OCI-LY3 (cell line): ENCODE results near the gene P2RX3.
"Not testable (repeated sequence)": the region's sequence is repeated elsewhere in the genome, so short reads cannot be mapped to it uniquely, and the experiment has no call there.

Experiments used
- H2AFZ ChIP-seq: fragments of 200-600, 300-600 bp; shearing (Covaris generic); 2 replicates; pipeline ENCODE4 v1.6.0; 2014; ENCODE audit warnings: antibody characterized with exemption, low read depth, low read length
- H3K27ac ChIP-seq: fragments of 200-600, 300-600 bp; sonication (generic); 2 replicates; pipeline ENCODE4 v1.5.1; 2014; ENCODE audit warnings: mild to moderate bottlenecking, low read length, moderate library complexity, mixed read lengths
- H3K27me3 ChIP-seq: fragments of 200-600, 300-600 bp; sonication (generic); 2 replicates; pipeline ENCODE4 v1.6.1; 2014; ENCODE audit warnings: low read depth, low read length, mixed read lengths
- H3K36me3 ChIP-seq: fragments of 200-600, 300-600 bp; sonication (generic); replicated peaks from 2 replicates; pipeline ENCODE3; 2014; ENCODE audit warnings: low read depth, low read length, mixed read lengths
- H3K4me1 ChIP-seq: fragments of 300-600, 200-600 bp; sonication (generic); 2 replicates; pipeline ENCODE4 v1.6.1; 2014; ENCODE audit warnings: low read length, mixed read lengths
- H3K4me2 ChIP-seq: fragments of 200-600, 300-600 bp; sonication (generic); 2 replicates; pipeline ENCODE4 v1.6.1; 2014; ENCODE audit warnings: low read length, mixed read lengths
- H3K4me3 ChIP-seq: fragments of 300-600, 200-600 bp; sonication (generic); 2 replicates; pipeline ENCODE4 v1.5.1; 2014; ENCODE audit warnings: antibody characterized with exemption, mild to moderate bottlenecking, low read length, moderate library complexity
- H3K79me2 ChIP-seq: fragments of 300-600, 200-600 bp; shearing (Covaris generic); 2 replicates; pipeline ENCODE4 v1.6.1; 2014; ENCODE audit warnings: mild to moderate bottlenecking, low read length, mixed read lengths
- H3K9ac ChIP-seq: fragments of 300-600, 200-600 bp; shearing (Covaris generic); 2 replicates; pipeline ENCODE4 v1.6.0; 2014; ENCODE audit warnings: mild to moderate bottlenecking, low read length, moderate library complexity
- H3K9me3 ChIP-seq: fragments of 200-600, 300-600 bp; shearing (Covaris generic); 2 replicates; pipeline ENCODE4 v1.6.1; 2014; ENCODE audit warnings: low read length, mixed read lengths; ENCODE audit not compliant: insufficient read depth
- H4K20me1 ChIP-seq: fragments of 200-600, 300-600 bp; sonication (generic); 2 replicates; pipeline ENCODE4 v1.6.1; 2016; ENCODE audit warnings: low read length, mixed read lengths; ENCODE audit not compliant: insufficient read depth
- CTCF ChIP-seq: fragments of 200-600, 300-600 bp; sonication (generic); IDR thresholded peaks from 2 replicates; pipeline ENCODE4 v1.5.1; 2014; ENCODE audit warnings: antibody characterized with exemption, low read length, low read depth
- EZH2phosphoT487 ChIP-seq: fragments of 200-600 bp; shearing (Covaris generic); IDR thresholded peaks from 2 replicates; pipeline ENCODE4 v1.6.1; 2018; ENCODE audit warnings: antibody characterized with exemption, mixed run types, low read depth

P2RX3 gene

GRCh38 chr11:57360991-57361390, 22.8 kb downstream of the P2RX3 start:
- Histone ChIP-seq H3K27me3 (no peaks in the 10 kb centered on the region), H3K9ac (no peak overlapping the region), H3K79me2 (no peaks in the 10 kb centered on the region), H3K9me3 (no peaks in the 10 kb centered on the region), H2AFZ (no peak overlapping the region), H4K20me1 (no peaks in the 10 kb centered on the region), H3K4me3 (no peak overlapping the region), H3K27ac (no peak overlapping the region), H3K36me3 (no peaks in the 10 kb centered on the region), H3K4me2 (no peak overlapping the region), H3K4me1 (peaks cover 27% of the 10 kb centered on the region)
- no peak for TF ChIP-seq EZH2phosphoT487
- TF ChIP-seq CTCF: no peak

- not testable (repeated sequence) for H4K20me1 ChIP-seq, H3K9ac ChIP-seq, H3K4me2 ChIP-seq, H3K79me2 ChIP-seq, H2AFZ ChIP-seq, H3K9me3 ChIP-seq, H3K27ac ChIP-seq, H3K27me3 ChIP-seq, H3K4me3 ChIP-seq, H3K36me3 ChIP-seq
- peaks cover 27% of the 10 kb centered on the region for H3K4me1 ChIP-seq
Observed at GRCh38 chr11:57361420-57361819, 23.3 kb downstream of the P2RX3 start.

GRCh38 chr11:57361926-57362325, 23.8 kb downstream of the P2RX3 start:
- no peaks in the 10 kb centered on the region for H3K36me3 ChIP-seq
- no peak for TF ChIP-seq EZH2phosphoT487
- no peak for TF ChIP-seq CTCF
- H3K9ac ChIP-seq: no peak overlapping the region
- no peak overlapping the region for H2AFZ ChIP-seq
- no peaks in the 10 kb centered on the region for H4K20me1 ChIP-seq
- no peaks in the 10 kb centered on the region for H3K9me3 ChIP-seq
- H3K4me1 ChIP-seq: peaks cover 27% of the 10 kb centered on the region
- H3K4me3 ChIP-seq: no peak overlapping the region
- H3K27ac ChIP-seq: no peak overlapping the region
- H3K79me2 ChIP-seq: no peaks in the 10 kb centered on the region
- no peak overlapping the region for H3K4me2 ChIP-seq
- H3K27me3 ChIP-seq: no peaks in the 10 kb centered on the region

- H4K20me1 ChIP-seq: no peaks in the 10 kb centered on the region
- no peak overlapping the region for H3K4me3 ChIP-seq
- H3K9ac ChIP-seq: no peak overlapping the region
- H3K27ac ChIP-seq: no peak overlapping the region
- H3K36me3 ChIP-seq: no peaks in the 10 kb centered on the region
- TF ChIP-seq CTCF (no peak), EZH2phosphoT487 (no peak)
- H2AFZ ChIP-seq: no peak overlapping the region
- no peak overlapping the region for H3K4me2 ChIP-seq
- H3K9me3 ChIP-seq: no peaks in the 10 kb centered on the region
- H3K27me3 ChIP-seq: no peaks in the 10 kb centered on the region
- H3K79me2 ChIP-seq: no peaks in the 10 kb centered on the region
- H3K4me1 ChIP-seq: peaks cover 19% of the 10 kb centered on the region
Observed at GRCh38 chr11:57363131-57364080, 25.3 kb downstream of the P2RX3 start.
